A673 (cell line): ENCODE measurements around the gene NIT2.

Experiments used
- EZH2 ChIP-seq: fragments of 200-600 bp; sonication (generic); IDR thresholded peaks from 2 replicates; pipeline ENCODE4 v1.6.1; 2017; ENCODE audit warnings: borderline replicate concordance, low read depth, mild to moderate bottlenecking, mixed read lengths, antibody characterized with exemption, low read length; ENCODE audit not compliant: poor library complexity, severe bottlenecking
- TF ChIP-seq, protein P1 (sequence below): fragments of 300-800, 200-600 bp; sonication (generic); conservative IDR thresholded peaks from 2 replicates; pipeline ENCODE4 v1.5.1; 2017; ENCODE audit warnings: low read depth, mild to moderate bottlenecking, antibody characterized with exemption, low read length, moderate library complexity, mixed read lengths

DNA sequence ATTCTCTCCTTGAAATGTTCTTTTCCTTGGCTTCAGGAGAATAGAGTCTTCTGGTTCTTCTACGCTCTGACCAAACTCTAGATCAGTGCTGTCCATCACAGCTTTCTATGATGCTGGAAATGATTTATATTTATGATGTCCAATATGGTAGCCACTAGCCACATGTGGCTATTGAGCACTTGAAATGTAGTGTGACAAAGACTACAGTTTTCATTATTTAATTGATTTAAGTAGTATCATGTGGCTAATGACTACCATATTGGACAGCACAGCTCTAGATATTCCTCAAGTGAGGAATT, 69.6 kb downstream of the NIT2 start:
- TF ChIP-seq, protein P1, sequence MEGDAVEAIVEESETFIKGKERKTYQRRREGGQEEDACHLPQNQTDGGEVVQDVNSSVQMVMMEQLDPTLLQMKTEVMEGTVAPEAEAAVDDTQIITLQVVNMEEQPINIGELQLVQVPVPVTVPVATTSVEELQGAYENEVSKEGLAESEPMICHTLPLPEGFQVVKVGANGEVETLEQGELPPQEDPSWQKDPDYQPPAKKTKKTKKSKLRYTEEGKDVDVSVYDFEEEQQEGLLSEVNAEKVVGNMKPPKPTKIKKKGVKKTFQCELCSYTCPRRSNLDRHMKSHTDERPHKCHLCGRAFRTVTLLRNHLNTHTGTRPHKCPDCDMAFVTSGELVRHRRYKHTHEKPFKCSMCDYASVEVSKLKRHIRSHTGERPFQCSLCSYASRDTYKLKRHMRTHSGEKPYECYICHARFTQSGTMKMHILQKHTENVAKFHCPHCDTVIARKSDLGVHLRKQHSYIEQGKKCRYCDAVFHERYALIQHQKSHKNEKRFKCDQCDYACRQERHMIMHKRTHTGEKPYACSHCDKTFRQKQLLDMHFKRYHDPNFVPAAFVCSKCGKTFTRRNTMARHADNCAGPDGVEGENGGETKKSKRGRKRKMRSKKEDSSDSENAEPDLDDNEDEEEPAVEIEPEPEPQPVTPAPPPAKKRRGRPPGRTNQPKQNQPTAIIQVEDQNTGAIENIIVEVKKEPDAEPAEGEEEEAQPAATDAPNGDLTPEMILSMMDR, result no peak
- TF ChIP-seq EZH2, result no peak
